Fibroblast of the aortic adventitia (primary cell): ENCODE results near the gene SHD. TPM values are rescaled to one million over a fixed set of nuclear protein-coding genes. Genes with fewer than 3 reads are reported as not detected.
A peak's percentile ranks its signal among the peaks of the same experiment; 100 is the strongest.

Experiments used
- DNase-seq: peaks from one replicate; pipeline ENCODE4 v3.0.0-alpha.2; 2010; ENCODE audit warnings: low read depth
- H3K4me3 ChIP-seq: 2 replicates; pipeline ENCODE4 v1.5.1; 2011; ENCODE audit warnings: low read depth, mild to moderate bottlenecking, control low read depth, low read length, moderate library complexity
- total RNA-seq: library from RNA; depleted of rRNA; stranded (reverse); fragments of >200 nt; gene quantifications from 2 replicates; pipeline ENCODE4 v1.2.3, GENCODE V29; 2012; ENCODE audit warnings: low replicate concordance
- TF ChIP-seq, protein P1 (sequence below): IDR thresholded peaks from 2 replicates; pipeline ENCODE4 v1.5.1; 2011; ENCODE audit warnings: mild to moderate bottlenecking, low read length, control low read depth, inconsistent platforms; ENCODE audit not compliant: insufficient read depth

SHD gene
- total RNA-seq, 1 donor = not detected

DNA sequence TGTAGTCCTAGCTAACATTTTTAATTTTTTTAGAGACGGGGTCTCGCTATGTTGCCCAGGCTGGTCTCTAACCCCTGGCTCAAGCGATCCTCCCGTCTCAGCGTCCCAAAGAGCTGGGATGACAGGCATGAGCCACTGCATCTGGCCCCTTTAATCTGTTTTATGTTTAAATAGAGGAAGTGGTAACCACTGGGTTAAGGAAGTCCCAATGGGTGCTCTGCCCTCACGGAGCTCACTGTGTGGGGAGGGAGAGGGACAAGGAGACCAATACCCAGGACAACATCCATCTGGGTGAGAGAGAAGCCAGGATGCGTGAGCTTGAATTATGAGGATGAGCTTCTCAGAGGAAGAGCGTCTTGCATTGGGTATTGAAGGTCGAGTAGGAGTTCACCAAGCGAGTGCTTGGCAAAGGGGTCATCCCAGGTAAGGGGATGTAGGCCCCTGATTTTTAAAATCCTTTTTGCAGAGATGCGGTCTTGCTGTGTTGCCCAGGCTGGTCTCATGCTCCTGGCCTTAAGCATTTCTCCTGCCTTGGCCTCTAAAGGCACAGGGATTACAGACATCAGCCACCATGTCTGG is 18.4 kb upstream of the SHD start:
- no peak overlapping the region for H3K4me3 ChIP-seq
- no peak for DNase-seq
- TF ChIP-seq, protein P1, sequence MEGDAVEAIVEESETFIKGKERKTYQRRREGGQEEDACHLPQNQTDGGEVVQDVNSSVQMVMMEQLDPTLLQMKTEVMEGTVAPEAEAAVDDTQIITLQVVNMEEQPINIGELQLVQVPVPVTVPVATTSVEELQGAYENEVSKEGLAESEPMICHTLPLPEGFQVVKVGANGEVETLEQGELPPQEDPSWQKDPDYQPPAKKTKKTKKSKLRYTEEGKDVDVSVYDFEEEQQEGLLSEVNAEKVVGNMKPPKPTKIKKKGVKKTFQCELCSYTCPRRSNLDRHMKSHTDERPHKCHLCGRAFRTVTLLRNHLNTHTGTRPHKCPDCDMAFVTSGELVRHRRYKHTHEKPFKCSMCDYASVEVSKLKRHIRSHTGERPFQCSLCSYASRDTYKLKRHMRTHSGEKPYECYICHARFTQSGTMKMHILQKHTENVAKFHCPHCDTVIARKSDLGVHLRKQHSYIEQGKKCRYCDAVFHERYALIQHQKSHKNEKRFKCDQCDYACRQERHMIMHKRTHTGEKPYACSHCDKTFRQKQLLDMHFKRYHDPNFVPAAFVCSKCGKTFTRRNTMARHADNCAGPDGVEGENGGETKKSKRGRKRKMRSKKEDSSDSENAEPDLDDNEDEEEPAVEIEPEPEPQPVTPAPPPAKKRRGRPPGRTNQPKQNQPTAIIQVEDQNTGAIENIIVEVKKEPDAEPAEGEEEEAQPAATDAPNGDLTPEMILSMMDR = no peak

DNA sequence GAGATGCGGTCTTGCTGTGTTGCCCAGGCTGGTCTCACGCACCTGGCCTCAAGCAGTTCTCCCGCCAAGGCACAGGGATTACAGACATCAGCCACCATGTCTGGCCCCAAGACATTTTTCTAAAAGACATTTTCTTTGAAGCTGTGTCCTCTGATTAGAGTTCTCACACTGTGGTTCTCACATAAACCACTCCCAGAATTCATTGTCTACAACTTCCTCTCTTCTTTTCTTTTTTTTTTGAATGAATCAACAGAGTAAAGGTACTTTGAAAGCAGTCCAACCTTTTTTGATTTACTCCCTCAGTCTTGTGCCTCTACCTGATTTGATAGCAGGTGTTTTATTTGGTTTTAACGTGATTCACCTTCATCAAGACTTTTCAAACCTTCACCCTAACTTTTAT is 14.3 kb upstream of the SHD start:
- no peak overlapping the region for H3K4me3 ChIP-seq
- TF ChIP-seq, protein P1 = no peak
- DNase-seq = no peak

DNA sequence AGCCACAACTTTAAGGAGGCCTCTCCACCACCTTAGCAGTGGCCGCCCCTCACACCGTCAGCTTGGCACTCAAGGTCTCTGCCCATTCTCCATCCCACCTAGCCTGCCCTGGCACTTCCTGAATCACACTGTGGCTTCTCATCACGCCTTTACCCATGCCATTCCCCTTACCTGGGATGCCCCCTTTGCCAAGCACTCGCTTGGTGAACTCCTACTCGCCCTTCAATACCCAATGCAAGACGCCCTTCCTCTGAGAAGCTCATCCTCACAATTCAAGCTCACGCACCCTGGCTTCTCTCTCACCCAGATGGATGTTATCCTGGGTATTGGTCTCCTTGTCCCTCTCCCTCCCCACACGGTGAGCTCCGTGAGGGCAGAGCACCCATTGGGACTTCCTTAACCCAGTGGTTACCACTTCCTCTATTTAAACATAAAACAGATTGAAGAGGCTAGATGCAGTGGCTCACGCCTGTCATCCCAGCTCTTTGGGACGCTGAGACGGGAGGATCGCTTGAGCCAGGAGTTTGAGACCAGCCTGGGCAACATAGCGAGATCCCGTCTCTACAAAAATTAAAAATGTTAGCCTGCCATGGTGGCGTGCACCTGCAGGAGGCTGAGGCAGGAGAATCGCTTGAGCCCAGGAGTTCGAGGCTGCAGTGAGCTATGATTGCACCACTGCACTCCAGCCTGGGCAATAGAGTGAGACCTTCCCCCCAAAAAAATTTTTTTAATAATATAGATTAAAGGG is 12.6 kb upstream of the SHD start:
- no peak overlapping the region for H3K4me3 ChIP-seq
- TF ChIP-seq, protein P1 = no peak
- no peak for DNase-seq

DNA sequence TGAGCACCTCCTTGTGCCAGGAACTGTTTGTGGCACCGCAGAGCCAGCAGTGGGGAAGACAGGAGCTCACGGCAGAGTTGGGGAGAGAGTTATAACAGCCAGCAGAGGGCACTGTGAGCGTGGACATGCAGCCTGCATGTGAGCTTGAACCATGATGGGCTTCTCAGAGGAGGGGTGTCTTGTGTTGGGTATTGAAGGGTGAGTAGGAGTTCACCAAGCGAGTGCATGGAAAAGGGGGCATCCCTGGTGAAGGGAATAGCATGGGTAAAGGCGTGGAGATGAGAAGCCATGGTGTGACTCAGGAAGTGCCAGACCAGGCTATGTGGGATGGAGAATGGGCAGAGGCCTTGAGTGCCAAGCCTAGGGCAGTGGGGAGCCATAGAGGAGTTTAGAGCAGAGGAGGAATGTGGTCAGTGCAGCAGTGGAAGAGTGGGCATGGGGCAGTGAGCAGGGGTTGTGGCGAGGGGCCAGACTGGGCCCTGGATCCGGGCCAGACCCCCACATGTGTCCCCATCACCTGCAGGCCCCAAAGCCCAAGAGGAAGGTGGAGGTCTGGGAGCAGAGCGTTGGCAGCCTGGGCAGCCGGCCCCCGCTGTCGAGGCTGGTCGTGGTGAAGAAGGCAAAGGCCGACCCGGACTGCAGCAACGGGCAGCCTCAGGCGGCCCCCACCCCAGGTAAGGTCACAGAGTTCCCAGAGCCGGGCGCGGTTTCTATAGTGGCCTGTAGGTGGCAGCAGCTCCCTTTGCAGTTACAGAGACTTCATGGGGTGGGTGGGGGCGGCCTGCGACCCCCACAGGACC is 11.8 kb upstream of the SHD start:
- TF ChIP-seq, protein P1 = peak; percentile 80
- no peak overlapping the region for H3K4me3 ChIP-seq
- DNase-seq = peak; percentile 40

DNA sequence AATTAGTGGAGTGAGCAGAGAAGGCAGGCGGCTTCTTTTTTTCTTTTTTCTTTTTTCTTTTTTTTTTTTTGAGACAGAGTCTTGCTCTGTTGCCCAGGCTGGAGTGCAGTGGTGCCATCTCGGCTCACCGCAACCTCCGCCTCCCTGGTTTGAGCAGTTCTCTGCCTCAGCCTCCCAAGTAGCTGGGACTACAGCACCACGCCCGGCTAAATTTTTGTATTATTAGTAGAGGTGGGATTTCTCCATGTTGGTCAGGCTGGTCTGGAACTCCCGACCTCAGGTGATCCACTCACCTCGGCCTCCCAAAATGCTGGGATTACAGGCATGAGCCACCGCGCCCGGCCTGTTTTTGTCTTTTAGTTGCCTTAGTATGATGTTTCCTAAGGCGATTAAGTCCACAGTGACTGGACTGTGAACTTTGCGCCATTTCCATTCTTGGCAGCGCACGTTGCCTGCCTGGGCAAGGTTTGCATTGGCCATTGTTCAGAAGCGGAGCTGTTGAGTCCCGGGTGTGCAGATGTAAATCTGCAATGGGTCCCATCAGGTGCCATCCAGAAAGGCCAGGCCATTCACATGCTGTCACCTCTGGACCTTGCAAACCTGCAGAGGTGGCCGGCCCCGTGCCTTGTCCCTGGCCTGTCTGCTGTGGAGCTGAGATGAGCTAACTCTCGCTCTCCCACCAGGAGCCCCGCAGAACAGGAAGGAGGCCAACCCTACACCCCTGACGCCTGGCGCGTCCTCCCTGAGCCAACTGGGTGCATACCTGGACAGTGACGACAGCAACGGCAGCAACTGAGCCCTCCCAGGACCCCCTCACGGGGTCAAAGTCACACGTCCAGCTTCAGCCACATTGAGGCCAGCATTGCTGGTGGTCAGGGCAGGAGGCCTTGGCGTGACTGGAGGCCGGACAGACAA is 10.9 kb upstream of the SHD start:
- TF ChIP-seq, protein P1 = no peak
- no peak for DNase-seq
- H3K4me3 ChIP-seq = no peak overlapping the region

DNA sequence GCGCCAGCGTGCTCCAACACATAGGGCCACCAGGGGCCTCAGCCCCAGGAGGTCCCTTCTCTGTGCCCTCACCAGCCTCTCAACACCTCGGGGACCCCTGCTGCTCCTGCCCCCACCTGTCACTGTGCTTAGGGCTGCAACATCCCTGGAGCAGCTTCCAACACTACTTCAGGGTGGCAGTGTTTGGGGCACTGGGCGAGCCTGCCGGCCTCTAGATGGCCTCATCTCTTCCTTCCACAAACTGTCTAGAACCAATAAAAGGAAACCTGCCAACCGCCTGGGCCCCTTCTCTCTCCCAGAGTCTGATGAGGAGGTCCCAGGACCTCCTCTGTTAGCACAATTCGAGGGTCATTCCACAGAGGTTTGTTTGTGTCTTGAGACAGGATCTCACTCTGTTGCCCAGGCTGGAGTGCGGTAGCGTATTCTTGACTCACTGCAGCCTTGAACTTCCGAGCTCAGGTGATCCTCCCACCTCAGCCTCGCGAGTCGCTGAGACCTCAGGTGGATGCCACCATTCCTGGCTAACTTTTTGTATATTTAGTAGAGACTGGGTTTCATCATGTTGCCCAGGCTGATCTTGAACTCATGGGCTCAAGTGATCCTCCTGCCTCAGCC is 10.1 kb upstream of the SHD start:
- no peak for DNase-seq
- TF ChIP-seq, protein P1 = no peak
- H3K4me3 ChIP-seq = no peak overlapping the region
